PC-9 (cell line): ENCODE results near the gene SRC. TPM values are rescaled to one million over a fixed set of nuclear protein-coding genes. Genes with fewer than 3 reads are reported as not detected.

Experiments
- Bru-seq: library from RNA; stranded (reverse); fragments of 400-500 nt; gene quantifications from one replicate; lab custom pipeline; 2021; lab: Mats Ljungman, UMichigan
- BruChase-seq, 2 experiments: library from RNA; stranded (reverse); fragments of 400-500 nt; gene quantifications; one replicate each; lab custom pipeline; 2021; lab: Mats Ljungman, UMichigan
- BruUV-seq: library from RNA; stranded (reverse); fragments of 400-500 nt; replicated peaks from 2 replicates; lab custom pipeline; 2021; lab: Mats Ljungman, UMichigan
- CTCF ChIA-PET: fragments of 300-600 bp; sonication (Branson Sonifier 250); formaldehyde crosslinking; loops from one replicate; lab custom pipeline; 2022; ENCODE audit warnings: antibody characterized with exemption; lab: Charles Lee
- POLR2A ChIA-PET: fragments of 300-600 bp; sonication (Branson Sonifier 250); formaldehyde crosslinking; loops from one replicate; lab custom pipeline; 2022; ENCODE audit warnings: antibody characterized with exemption; ENCODE audit not compliant: unreplicated experiment; lab: Charles Lee
- DNase-seq, 2 experiments: peaks; one replicate each; pipeline versions ENCODE4 v3.0.0 to v3.0.0-alpha.2; 2015 to 2022; ENCODE audit warnings: mixed read lengths in 1 of 2
- H2AFZ ChIP-seq: fragments of 200-600 bp; sonication (generic); 2 replicates; pipeline ENCODE4 v1.8.1; 2017; ENCODE audit warnings: antibody characterized with exemption
- H3F3A ChIP-seq: fragments of 200-600 bp; sonication (generic); 2 replicates; pipeline ENCODE4 v1.8.1; 2017; ENCODE audit warnings: antibody characterized with exemption, mild to moderate bottlenecking, low read depth; ENCODE audit not compliant: insufficient read depth
- H3K27ac ChIP-seq: fragments of 200-600 bp; sonication (generic); 2 replicates; pipeline ENCODE4 v1.6.1; 2016; ENCODE audit warnings: mixed run types
- H3K27me3 ChIP-seq: fragments of 200-600 bp; sonication (generic); 2 replicates; pipeline ENCODE4 v1.6.1; 2016; ENCODE audit warnings: low read depth, mixed run types; ENCODE audit not compliant: insufficient read depth
- H3K36me3 ChIP-seq: fragments of 200-600 bp; sonication (generic); 2 replicates; pipeline ENCODE4 v1.6.1; 2016; ENCODE audit warnings: low read depth, mixed run types
- H3K4me1 ChIP-seq: fragments of 200-600 bp; sonication (generic); replicated peaks from 2 replicates; pipeline ENCODE4 v1.6.1; 2016; ENCODE audit warnings: mixed run types; ENCODE audit not compliant: insufficient read depth
- H3K4me2 ChIP-seq: fragments of 200-600 bp; sonication (generic); 2 replicates; pipeline ENCODE4 v1.6.1; 2017; ENCODE audit warnings: mixed run types
- H3K4me3 ChIP-seq: fragments of 200-600 bp; sonication (generic); 2 replicates; pipeline ENCODE4 v1.6.1; 2016; ENCODE audit warnings: mixed run types
- H3K79me2 ChIP-seq: fragments of 200-600 bp; sonication (generic); 2 replicates; pipeline ENCODE4 v1.6.1; 2017; ENCODE audit warnings: low read depth, mixed run types
- H3K9me2 ChIP-seq: fragments of 200-600 bp; sonication (generic); 2 replicates; pipeline ENCODE4 v1.8.1; 2017; ENCODE audit warnings: mild to moderate bottlenecking; ENCODE audit not compliant: insufficient read depth
- H3K9me3 ChIP-seq: fragments of 200-600 bp; sonication (generic); 2 replicates; pipeline ENCODE4 v1.8.1; 2016; ENCODE audit warnings: low read depth; ENCODE audit not compliant: insufficient read depth
- H4K20me1 ChIP-seq: fragments of 200-600 bp; sonication (generic); 2 replicates; pipeline ENCODE4 v1.8.1; 2017; ENCODE audit not compliant: insufficient read depth
- CTCF ChIP-seq: fragments of 200-600 bp; sonication (generic); conservative IDR thresholded peaks from 2 replicates; pipeline ENCODE4 v1.6.1; 2017; ENCODE audit warnings: mixed run types, antibody characterized with exemption, mild to moderate bottlenecking, moderate library complexity
- EZH2 ChIP-seq: fragments of 200-600 bp; sonication (generic); IDR thresholded peaks from 2 replicates; pipeline ENCODE4 v1.8.0; 2017; ENCODE audit warnings: antibody characterized with exemption, low read depth
- intact Hi-C: fragments of 100-400 bp; cut with micrococcal nuclease; formaldehyde crosslinking; loops from one replicate; pipeline ENCODE4 v1.10.0; 2022; ENCODE audit not compliant: unreplicated experiment
- long read RNA-seq: library from polyadenylated mRNA; stranded (forward); transcript quantifications from one replicate; pipeline ENCODE4 v2.0.0, GENCODE V29; 2022
- total RNA-seq: library from RNA; stranded (reverse); gene quantifications from 2 replicates; pipeline ENCODE4 v1.2.3, GENCODE V29; 2021

The SRC gene
- 56.8 and 58.4 TPM in 2 replicates for total RNA-seq
- Bru-seq, nascent RNA: percentile 72 among the genes with signal in this experiment
- percentile 64 among the genes with signal in this experiment for BruChase-seq, experiment 1, labeled RNA remaining after a 2-hour chase
- percentile 74 among the genes with signal in this experiment for BruChase-seq, experiment 2, labeled RNA remaining after a 6-hour chase
- long read RNA-seq, partial matches to known transcripts: 12 of 14 reads
- long read RNA-seq, other reads (novel, unspliced or antisense): 2 of 14 reads

DNA sequence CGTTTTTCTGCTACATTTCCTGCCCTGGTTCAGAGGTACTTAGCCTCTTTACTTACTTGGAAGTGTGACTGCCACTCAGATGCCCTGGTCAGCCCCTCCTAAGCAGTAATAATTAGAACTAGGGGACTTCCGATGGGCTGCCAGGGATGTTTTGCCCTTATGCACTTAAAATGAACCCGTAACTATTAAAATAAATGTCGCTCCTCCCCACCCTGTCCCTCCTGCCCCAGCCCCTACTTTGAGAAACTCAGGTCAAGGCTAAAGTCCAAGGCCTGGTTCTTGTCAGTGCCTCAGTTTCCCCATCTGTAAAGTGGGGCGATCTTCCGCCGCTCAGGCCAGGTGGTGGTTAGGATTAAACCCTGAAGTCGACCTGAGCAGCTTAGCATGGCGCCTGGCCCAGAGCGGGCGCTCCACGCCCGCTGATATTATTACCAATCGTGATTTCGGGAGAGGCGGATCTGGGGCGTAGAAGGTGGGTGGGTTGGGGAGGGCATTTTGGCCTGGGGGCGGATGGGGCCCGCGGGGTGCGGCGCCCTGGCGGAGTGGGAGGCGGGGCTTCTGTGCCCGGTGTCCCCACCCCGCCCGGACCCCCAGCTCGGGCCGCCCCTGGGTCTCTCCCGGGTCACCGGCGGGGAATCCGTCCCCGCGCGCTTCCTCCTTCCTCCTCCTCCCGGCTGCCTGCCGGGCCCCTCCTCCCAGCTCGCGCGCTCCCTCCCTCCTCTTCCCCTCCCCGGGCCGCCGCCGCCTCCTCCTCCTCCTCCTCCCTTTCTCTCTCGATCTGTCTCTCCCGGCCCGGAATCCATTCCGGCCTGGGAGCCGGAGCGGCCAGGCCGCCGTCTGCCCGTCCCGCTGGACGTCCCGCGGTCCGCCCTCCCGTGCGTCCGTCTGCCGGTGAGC is at the start of gene SRC:
Gene SRC, plus strand, starts transcription at position 802 of the 897 bp plus-strand sequence. CDS start 38,014 bp downstream, outside the sequence.
- Histone ChIP-seq H3K36me3 (no peaks in the 10 kb centered on the region), H3K27ac (peak within 1 kb of the TSS; percentile 69), H3K4me3 (peak within 1 kb of the TSS; percentile 76), H2AFZ (peak within 1 kb of the TSS; percentile 77), H3K79me2 (0 out of 2 replicates have a peak, but pooled peaks cover 5% of the 10 kb centered on the region), H4K20me1 (no peaks in the 10 kb centered on the region), H3K27me3 (no peaks in the 10 kb centered on the region), H3K4me1 (peaks cover 26% of the 10 kb centered on the region), H3K9me2 (no peaks in the 10 kb centered on the region), H3F3A (peaks cover 39% of the 10 kb centered on the region; the same call in 1 of the 2 replicates), H3K4me2 (peak within 1 kb of the TSS; percentile 99), H3K9me3 (no peaks in the 10 kb centered on the region)
- CTCF ChIA-PET: interaction anchor here (0.6 kb wide), 1 partner anchor 38 kb away, joined by 12 read pairs; no protein-coding TSS in a partner anchor
- TF ChIP-seq CTCF (no peak), EZH2 (no peak)
- BruUV-seq: no TSS peak
- POLR2A ChIA-PET: interaction anchor here (0.6 to 1.1 kb wide), 6 partner anchors 27 to 56 kb away, joined by 4 to 24 read pairs (median 6); no protein-coding TSS in a partner anchor
- peak in 1 of 2 experiments; percentile 88 for DNase-seq
- intact Hi-C loops: loop anchor here (2.0 kb wide), 3 partner anchors 51 to 181 kb away; partner anchors contain the start of genes BLCAP and MANBAL

DNA sequence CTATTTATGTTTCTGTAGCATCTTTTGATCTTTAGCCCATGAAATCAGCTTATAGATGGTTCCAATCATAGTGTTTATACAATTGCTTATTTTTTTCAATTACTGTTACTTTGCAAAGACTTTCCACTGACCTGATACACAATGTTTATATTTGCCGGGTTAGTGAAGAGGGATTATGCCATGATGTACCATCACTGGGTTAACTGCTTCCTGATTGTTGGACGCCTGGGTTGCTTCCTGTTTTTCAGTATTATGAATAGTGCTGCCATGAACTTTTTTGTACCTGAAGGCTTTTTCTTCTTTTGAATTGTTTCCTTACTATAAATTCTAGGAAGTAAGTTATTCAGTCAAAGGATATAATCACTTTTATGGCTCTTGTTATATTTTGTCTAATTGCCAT is 49.6 kb upstream of the SRC start:
- no peaks in the 10 kb centered on the region for H3K9me3 ChIP-seq
- peaks cover 23% of the 10 kb centered on the region for H3K4me1 ChIP-seq
- H3K9me2 ChIP-seq: no peaks in the 10 kb centered on the region
- no TSS peak for BruUV-seq
- POLR2A ChIA-PET: no interaction called here
- H3F3A ChIP-seq: peaks cover 26% of the 10 kb centered on the region; the same call in 1 of the 2 replicates
- peaks cover 10% of the 10 kb centered on the region; the same call in 1 of the 2 replicates for H3K36me3 ChIP-seq
- no peak overlapping the region for H2AFZ ChIP-seq
- TF ChIP-seq CTCF (no peak), EZH2 (no peak)
- no peak overlapping the region for H3K4me3 ChIP-seq
- peaks cover 10% of the 10 kb centered on the region for H4K20me1 ChIP-seq
- CTCF ChIA-PET: no interaction called here
- H3K79me2 ChIP-seq: peaks cover 59% of the 10 kb centered on the region
- H3K4me2 ChIP-seq: no peak overlapping the region
- DNase-seq: no peak
- no peaks in the 10 kb centered on the region for H3K27me3 ChIP-seq
- H3K27ac ChIP-seq: no peak overlapping the region
- intact Hi-C loops: no loop called here
